ENCODE results near the gene LIFR.

GRCh38 chr5:38453506-38453905 lies 102.9 kb downstream of the LIFR start:
- no peak for TF ChIP-seq CTCF (IDR thresholded peaks at IDR 0.05)
- no peak for TF ChIP-seq POLR2A (IDR thresholded peaks at IDR 0.05)
